Effector memory CD4-positive, alpha-beta T cell (primary cell): ENCODE measurements around the gene ZNF320.
"Not testable (repeated sequence)": the region's sequence is repeated elsewhere in the genome, so short reads cannot be mapped to it uniquely, and the experiment has no call there.

Experiments
- DNase-seq, 3 donors: peaks; one replicate each; pipeline ENCODE4 v3.0.0-alpha.2; 2020
- H3K27ac ChIP-seq: 2 replicates; pipeline ENCODE4 v1.7.0; 2013; ENCODE audit warnings: mild to moderate bottlenecking, low read length, moderate library complexity; ENCODE audit not compliant: insufficient read depth, poor library complexity, severe bottlenecking
- H3K27me3 ChIP-seq: replicated peaks from 2 replicates; pipeline ENCODE4 v1.7.0; 2013; ENCODE audit warnings: mild to moderate bottlenecking, low read length; ENCODE audit not compliant: insufficient read depth, control insufficient read depth, poor library complexity, severe bottlenecking
- H3K36me3 ChIP-seq: 2 replicates; pipeline ENCODE4 v1.7.0; 2013; ENCODE audit warnings: mild to moderate bottlenecking, low read length, moderate library complexity; ENCODE audit not compliant: control insufficient read depth, insufficient read depth
- H3K4me1 ChIP-seq: 2 replicates; pipeline ENCODE4 v1.7.0; 2013; ENCODE audit warnings: low read length, mild to moderate bottlenecking; ENCODE audit not compliant: control insufficient read depth, insufficient read depth, poor library complexity, severe bottlenecking
- H3K4me3 ChIP-seq: 2 replicates; pipeline ENCODE4 v1.7.0; 2013; ENCODE audit warnings: low read length, low read depth, mild to moderate bottlenecking; ENCODE audit not compliant: insufficient read depth, poor library complexity, severe bottlenecking
- H3K9me3 ChIP-seq: 2 replicates; pipeline ENCODE4 v1.7.0; 2013; ENCODE audit warnings: mild to moderate bottlenecking, low read length, moderate library complexity; ENCODE audit not compliant: control insufficient read depth

Gene ZNF320

DNA sequence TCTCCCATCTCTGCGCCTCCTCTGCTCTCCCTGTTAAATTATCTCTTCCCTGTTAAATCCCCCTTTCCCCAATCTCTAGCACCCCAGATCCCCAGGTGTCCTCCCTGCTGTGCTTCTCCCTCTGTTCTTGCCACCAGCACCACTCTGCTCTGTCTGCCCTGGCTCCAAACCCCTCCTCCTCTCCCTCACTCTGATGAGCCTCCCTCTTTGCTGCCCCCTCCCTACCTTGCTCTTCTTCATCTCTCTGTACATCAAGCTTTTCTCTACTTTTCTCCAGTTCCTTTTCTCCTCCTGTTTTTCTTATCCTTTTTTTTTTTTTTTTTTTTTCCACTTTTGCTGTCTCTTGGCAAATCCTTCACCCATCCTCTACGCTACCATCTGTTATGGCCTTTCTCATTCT is 44.1 kb upstream of the ZNF320 start:
- not testable (repeated sequence) for H3K4me1 ChIP-seq, H3K27ac ChIP-seq

DNA sequence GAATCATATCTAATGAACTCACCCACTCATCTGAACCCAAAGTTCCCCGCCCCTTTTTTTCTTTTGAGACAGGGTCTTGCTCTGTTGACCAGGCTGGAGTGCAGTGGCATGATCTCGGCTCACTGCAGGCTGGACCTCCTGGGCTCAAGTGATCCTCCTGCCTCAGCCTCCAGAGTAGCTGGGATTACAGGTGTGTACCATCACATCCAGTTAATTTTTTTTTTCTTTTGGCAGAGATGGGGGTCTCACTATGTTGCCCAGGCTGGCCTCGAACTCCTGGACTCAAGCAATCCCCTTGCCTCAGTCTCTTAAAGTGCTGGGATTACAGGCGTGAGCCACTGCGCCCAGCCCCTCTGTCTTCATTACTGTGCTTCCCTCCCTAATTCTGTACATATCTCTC is 43.5 kb upstream of the ZNF320 start:
- not testable (repeated sequence) for H3K9me3 ChIP-seq, H3K27ac ChIP-seq, H3K4me1 ChIP-seq, H3K36me3 ChIP-seq, DNase-seq, H3K27me3 ChIP-seq, H3K4me3 ChIP-seq

More for the DNA sequence above, 44.1 kb upstream of the ZNF320 start:
- H3K27me3 ChIP-seq, DNase-seq, H3K36me3 ChIP-seq, H3K9me3 ChIP-seq: not testable (repeated sequence)
- H3K4me3 ChIP-seq: peak overlapping the region; percentile 67

DNA sequence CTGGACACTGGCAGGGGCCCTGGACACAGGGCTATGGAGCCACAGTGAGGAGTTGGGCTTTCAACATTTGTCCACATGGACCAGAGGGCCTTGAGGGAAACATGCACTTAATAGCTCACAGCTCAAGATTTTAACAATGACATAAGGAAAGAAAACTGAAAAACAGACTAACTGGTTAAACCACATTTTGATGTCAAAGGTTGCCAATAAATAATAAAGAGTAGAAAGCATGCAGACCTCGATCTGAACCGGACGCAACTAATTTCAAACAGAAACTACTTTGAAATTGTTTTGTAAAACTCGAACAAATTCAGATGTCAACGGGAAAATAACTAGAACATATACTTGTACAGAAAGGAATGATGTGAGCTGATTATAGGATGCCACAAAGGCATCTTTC is 41.3 kb upstream of the ZNF320 start:
- H3K4me1 ChIP-seq: peaks cover 7% of the 10 kb centered on the region
- no peaks in the 10 kb centered on the region for H3K9me3 ChIP-seq
- H3K4me3 ChIP-seq: no peak overlapping the region
- peaks cover 6% of the 10 kb centered on the region for H3K36me3 ChIP-seq
- no peaks in the 10 kb centered on the region for H3K27me3 ChIP-seq
- no peak for DNase-seq
- H3K27ac ChIP-seq: no peak overlapping the region

DNA sequence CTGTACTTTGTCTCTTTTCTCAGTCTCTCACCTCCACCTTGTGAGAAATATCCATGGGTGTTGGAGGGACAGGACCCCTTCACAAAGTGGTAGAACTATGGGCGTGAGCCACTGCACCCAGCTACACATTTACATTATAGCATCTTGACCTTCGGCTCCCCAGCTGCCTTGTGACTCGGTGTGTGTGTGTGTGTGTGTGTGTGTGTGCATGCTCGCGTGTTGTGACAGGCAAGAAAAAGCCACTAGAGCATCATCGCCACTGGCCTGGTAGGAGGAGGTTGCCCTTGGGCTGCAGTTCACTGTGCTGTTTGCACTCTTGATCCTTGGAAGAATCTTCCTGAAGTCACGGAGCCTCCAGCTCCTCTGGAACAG is 39.5 kb upstream of the ZNF320 start:
- no peak for DNase-seq
- Histone ChIP-seq H3K4me3 (no peak overlapping the region), H3K36me3 (peaks cover 6% of the 10 kb centered on the region), H3K9me3 (no peaks in the 10 kb centered on the region), H3K4me1 (peaks cover 6% of the 10 kb centered on the region), H3K27me3 (no peaks in the 10 kb centered on the region), H3K27ac (no peak overlapping the region)

DNA sequence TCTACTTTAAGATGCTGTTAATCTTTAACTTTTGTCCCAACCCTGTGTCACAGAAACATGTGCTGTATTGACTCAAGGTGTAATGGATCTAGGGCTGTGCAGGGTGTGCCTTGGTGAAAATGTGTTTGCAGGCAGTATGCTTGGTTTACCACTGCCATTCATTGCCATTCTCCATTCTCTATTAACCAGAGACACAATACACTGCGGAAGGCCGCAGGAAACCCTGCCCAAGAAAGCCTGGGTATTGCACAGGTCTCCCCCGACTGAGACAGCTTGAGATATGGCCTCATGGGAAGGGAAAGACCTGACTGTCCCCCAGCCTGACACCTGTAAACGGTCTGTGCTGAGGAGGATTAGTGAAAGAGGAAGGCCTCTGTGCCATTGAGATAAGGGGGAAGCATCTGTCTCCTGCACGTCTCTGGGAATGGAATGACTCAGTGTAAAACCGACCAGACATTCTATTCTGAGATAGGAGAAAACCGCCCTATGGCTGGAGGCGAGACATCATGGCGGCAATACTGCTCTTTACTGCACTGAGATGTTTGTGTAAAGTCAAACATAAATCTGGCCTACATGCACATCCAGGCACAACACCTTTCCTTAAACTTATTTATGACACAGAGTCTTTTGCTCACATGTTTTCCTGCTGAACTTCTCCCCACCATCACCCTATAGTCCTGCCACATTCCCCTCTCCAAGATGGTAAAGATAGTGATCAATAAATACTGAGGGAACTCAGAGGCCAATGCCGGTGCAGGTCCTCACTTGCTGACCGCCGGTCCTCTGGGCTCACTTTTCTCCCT is 38.9 kb upstream of the ZNF320 start:
- H3K36me3 ChIP-seq: peaks cover 6% of the 10 kb centered on the region
- H3K27ac ChIP-seq: no peak overlapping the region
- no peak for DNase-seq
- no peaks in the 10 kb centered on the region for H3K9me3 ChIP-seq
- H3K27me3 ChIP-seq: no peaks in the 10 kb centered on the region
- no peak overlapping the region for H3K4me3 ChIP-seq
- no peaks in the 10 kb centered on the region for H3K4me1 ChIP-seq

DNA sequence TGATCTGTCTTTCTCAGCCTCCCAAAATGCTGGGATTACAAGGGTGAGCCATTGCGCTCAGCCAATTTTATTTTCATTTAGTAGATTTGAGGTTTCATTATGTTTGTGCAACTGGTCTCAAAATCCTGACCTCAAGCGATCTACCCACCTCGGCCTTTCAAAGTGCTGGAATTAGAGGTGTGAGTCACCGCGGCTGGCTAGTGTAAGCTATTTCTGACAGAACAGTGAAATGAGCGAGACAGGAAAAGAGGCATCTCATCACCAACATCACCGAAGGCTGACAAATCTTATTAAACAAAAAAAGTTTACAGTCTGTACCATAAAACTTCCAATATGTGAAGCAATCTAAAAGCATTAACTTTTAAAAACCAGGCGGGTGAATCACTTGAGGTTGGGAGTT is 38.0 kb upstream of the ZNF320 start:
- H3K36me3 ChIP-seq: peaks cover 6% of the 10 kb centered on the region
- H3K27ac ChIP-seq: no peak overlapping the region
- no peaks in the 10 kb centered on the region for H3K4me1 ChIP-seq
- no peak overlapping the region for H3K4me3 ChIP-seq
- H3K9me3 ChIP-seq: no peaks in the 10 kb centered on the region
- DNase-seq: no peak
- H3K27me3 ChIP-seq: no peaks in the 10 kb centered on the region

DNA sequence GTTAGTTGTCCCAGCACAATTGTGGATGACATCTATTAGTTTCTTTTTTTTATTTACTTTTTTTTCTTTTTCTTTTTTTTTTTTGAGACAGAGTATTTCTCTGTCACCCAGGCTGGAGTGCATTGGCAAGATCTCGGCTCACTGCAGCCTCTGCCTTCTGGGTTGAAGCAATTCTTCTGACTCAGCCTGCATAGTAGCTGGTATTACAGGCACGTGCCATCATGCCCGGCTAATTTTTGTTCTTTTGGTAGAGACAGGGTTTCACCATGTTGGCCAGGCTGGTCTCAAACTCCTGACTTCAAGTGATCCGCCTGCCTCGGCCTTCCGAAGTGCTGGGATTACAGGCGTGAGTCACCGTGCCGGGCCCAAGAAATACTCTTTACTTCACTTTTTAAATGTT is 27.2 kb upstream of the ZNF320 start:
- H3K27me3 ChIP-seq, H3K4me1 ChIP-seq, DNase-seq, H3K27ac ChIP-seq, H3K9me3 ChIP-seq, H3K36me3 ChIP-seq, H3K4me3 ChIP-seq: not testable (repeated sequence)

DNA sequence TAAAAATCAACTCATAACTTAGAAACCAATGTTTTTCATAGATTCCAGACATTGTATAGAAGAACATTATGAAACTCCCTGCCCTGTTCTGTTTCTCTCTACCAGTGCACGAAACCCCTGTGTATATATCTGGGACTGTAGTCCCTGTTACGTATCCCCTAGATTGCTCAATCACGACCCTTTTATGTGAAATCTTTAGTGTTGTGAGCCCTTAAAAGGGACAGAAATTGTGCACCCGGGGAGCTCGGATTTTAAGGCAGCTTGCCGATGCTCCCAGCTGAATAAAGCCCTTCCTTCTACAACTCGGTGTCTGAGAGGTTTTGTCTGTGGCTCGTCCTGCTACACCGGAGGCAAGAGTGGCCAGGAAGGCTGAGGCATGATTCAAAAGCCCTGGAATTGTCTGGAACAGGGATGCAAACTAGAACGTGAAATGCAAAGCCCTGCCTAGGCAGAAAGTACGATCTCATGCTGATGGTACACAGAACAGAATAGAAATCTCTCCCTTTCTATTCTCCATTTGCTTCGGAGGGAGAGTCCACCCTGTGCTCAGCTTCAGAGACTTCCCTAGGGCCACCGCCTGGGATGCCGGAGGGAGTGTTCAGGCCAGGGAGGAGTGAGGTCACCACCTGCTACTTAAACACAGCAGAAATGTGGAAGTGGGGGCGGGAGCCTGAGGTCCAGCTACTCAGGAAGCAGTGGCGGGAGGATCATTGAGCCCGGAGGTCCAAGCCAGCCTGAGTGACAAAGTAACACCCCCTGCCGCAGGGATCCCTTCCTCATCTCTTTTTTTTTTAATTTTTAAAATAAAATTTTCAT is 26.6 kb upstream of the ZNF320 start:
- peak overlapping the region; percentile 62 for H3K4me3 ChIP-seq
- H3K4me1 ChIP-seq: no peaks in the 10 kb centered on the region
- H3K27ac ChIP-seq: no peak overlapping the region

DNA sequence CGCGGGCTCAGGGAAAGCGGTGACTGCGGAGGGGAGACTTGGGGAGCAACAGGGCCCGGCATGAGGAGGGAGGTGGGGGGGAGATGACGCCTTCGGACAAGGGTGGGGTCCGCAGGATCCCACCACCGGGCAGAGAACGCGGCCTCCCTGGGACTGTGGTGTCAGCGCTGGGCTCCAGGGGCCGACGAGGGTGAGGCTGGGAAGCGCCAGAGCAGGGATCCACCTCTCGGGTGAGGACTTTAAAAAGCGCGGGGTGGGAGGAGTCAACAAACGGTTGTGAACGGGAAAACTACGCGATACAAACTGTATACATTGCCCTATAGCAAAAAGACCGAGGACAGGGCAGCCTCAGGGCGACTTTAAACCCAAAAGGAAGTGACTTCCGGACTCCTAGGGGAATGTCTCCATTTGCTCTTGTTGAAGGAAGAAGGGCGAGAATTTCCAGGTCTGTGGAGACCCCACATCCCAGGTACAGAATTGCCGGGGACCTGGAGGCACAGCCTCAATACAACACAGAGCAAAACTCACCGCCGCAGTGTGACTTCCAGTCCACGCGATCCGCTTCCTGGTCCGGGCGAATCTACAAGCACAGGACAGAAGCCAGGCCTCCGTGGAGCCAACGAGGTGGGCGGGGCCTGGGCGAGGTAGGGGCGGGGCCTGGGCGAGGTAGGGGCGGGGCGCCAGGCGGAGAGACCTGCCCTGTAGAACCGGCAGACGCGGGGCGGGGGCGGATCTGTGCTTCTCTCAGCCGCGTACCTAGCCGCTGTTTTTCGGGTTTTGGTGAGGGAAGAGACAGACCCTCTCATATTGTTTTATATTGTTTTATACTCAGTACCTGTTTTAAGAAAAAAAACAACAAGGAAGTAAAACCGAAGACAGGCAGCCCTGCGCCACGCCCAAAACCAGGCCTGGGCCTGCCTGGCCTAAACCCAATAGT is 25.7 kb upstream of the ZNF320 start, which contains the start of gene ZNF888:
TSS of gene ZNF888 (minus strand) at position 588 of the 937 bp plus-strand sequence. CDS start 5,555 bp downstream, outside the sequence.
- Histone ChIP-seq H3K27me3 (no peaks in the 10 kb centered on the region), H3K27ac (peak within 1 kb of the TSS; percentile 64), H3K36me3 (no peaks in the 10 kb centered on the region), H3K9me3 (no peaks in the 10 kb centered on the region), H3K4me1 (no peaks in the 10 kb centered on the region), H3K4me3 (peak within 1 kb of the TSS; percentile 62)
- peak; percentile 85 to 87 (median 86) for DNase-seq

More for the DNA sequence above, 26.6 kb upstream of the ZNF320 start:
- H3K27me3 ChIP-seq: no peaks in the 10 kb centered on the region
- H3K9me3 ChIP-seq: no peaks in the 10 kb centered on the region
- H3K36me3 ChIP-seq: peaks cover 5% of the 10 kb centered on the region
- no peak for DNase-seq
